Cardiac muscle cell (in vitro differentiated cells and primary cell): ENCODE measurements around the gene WNT4. TPM values are rescaled to one million over a fixed set of nuclear protein-coding genes. Genes with fewer than 3 reads are reported as not detected.

Experiments used
- DNase-seq, 2 donors: peaks; one replicate each; pipeline versions ENCODE4 v3.0.0 to v3.0.0-alpha.2; 2010 to 2017; ENCODE audit warnings: low read depth in 1 of 2, low spot score in 1 of 2
- H3K27ac ChIP-seq: fragments of 200-600 bp; sonication (generic); 2 replicates; pipeline ENCODE4 v1.5.1; 2016
- H3K27me3 ChIP-seq: fragments of 200-600 bp; sonication (generic); 2 replicates; pipeline ENCODE4 v1.6.0; 2016; ENCODE audit warnings: control low read depth
- H3K36me3 ChIP-seq: fragments of 200-600 bp; sonication (generic); 2 replicates; pipeline ENCODE4 v1.5.1; 2016; ENCODE audit warnings: control low read depth
- H3K4me1 ChIP-seq: fragments of 200-600 bp; sonication (generic); 2 replicates; pipeline ENCODE4 v1.8.1; 2017; ENCODE audit warnings: low read depth, mild to moderate bottlenecking, mixed run types
- H3K4me3 ChIP-seq: fragments of 200-600 bp; sonication (generic); 2 replicates; pipeline ENCODE4 v1.5.1; 2016; ENCODE audit warnings: mild to moderate bottlenecking
- H3K9me3 ChIP-seq: fragments of 200-600 bp; sonication (generic); 2 replicates; pipeline ENCODE4 v1.5.1; 2017; ENCODE audit warnings: low read depth, mild to moderate bottlenecking, control low read depth
- CTCF ChIP-seq: IDR thresholded peaks from 2 replicates; pipeline ENCODE4 v1.5.1; 2012; ENCODE audit warnings: low read depth, mild to moderate bottlenecking, low read length
- polyA plus RNA-seq: library from polyadenylated mRNA; unstranded; fragments of >200 nt; fragmentation: Nextera tagmentation; extraction: Ambion mirVana; gene quantifications from 2 replicates; pipeline ENCODE4 v1.2.1, GENCODE V29; 2016
- total RNA-seq: library from RNA; depleted of rRNA; stranded (reverse); fragments of >200 nt; gene quantifications from 2 replicates; pipeline ENCODE4 v1.2.3, GENCODE V29; 2016

Gene WNT4
- total and polyA plus RNA-seq, 2 experiments from 2014 or later: not detected

- no peaks in the 10 kb centered on the region for H3K9me3 ChIP-seq
- peaks cover 10% of the 10 kb centered on the region for H3K4me1 ChIP-seq
- no peak for TF ChIP-seq CTCF
- no peak overlapping the region for H3K4me3 ChIP-seq
- peaks cover 27% of the 10 kb centered on the region for H3K36me3 ChIP-seq
- DNase-seq: no peak
- no peaks in the 10 kb centered on the region for H3K27me3 ChIP-seq
- H3K27ac ChIP-seq: no peak overlapping the region
Measured at GRCh38 chr1:22088331-22088730, 54.6 kb downstream of the WNT4 start.

- peaks cover 20% of the 10 kb centered on the region for H3K36me3 ChIP-seq
- TF ChIP-seq CTCF: no peak
- DNase-seq: no peak
Measured at GRCh38 chr1:22080191-22080590, 62.7 kb downstream of the WNT4 start.

GRCh38 chr1:22078133-22078532 is 64.8 kb downstream of the WNT4 start:
- H3K4me3 ChIP-seq: no peak overlapping the region
- H3K27me3 ChIP-seq: no peaks in the 10 kb centered on the region
- peak overlapping the region; percentile 31 for H3K27ac ChIP-seq
- peaks cover 20% of the 10 kb centered on the region for H3K36me3 ChIP-seq
- H3K9me3 ChIP-seq: no peaks in the 10 kb centered on the region
- TF ChIP-seq CTCF: no peak
- DNase-seq: no peak
- H3K4me1 ChIP-seq: peaks cover 16% of the 10 kb centered on the region

More at GRCh38 chr1:22080191-22080590, 62.7 kb downstream of the WNT4 start:
- Histone ChIP-seq H3K4me3 (no peak overlapping the region), H3K27ac (no peak overlapping the region), H3K4me1 (peaks cover 7% of the 10 kb centered on the region), H3K9me3 (no peaks in the 10 kb centered on the region), H3K27me3 (no peaks in the 10 kb centered on the region)

GRCh38 chr1:22077728-22078127 is 65.2 kb downstream of the WNT4 start:
- no peak for DNase-seq
- Histone ChIP-seq H3K27me3 (no peaks in the 10 kb centered on the region), H3K4me1 (peaks cover 16% of the 10 kb centered on the region), H3K36me3 (peaks cover 20% of the 10 kb centered on the region), H3K27ac (peak overlapping the region; percentile 31), H3K9me3 (no peaks in the 10 kb centered on the region), H3K4me3 (no peak overlapping the region)
- TF ChIP-seq CTCF: no peak

- DNase-seq: no peak
- no peaks in the 10 kb centered on the region for H3K9me3 ChIP-seq
- H3K27me3 ChIP-seq: no peaks in the 10 kb centered on the region
- no peak overlapping the region for H3K27ac ChIP-seq
- H3K36me3 ChIP-seq: peaks cover 15% of the 10 kb centered on the region
- no peak for TF ChIP-seq CTCF
- H3K4me3 ChIP-seq: no peak overlapping the region
- peaks cover 16% of the 10 kb centered on the region for H3K4me1 ChIP-seq
Measured at GRCh38 chr1:22076346-22076745, 66.6 kb downstream of the WNT4 start.

- peak overlapping the region; percentile 69 for H3K27ac ChIP-seq
- H3K4me1 ChIP-seq: peaks cover 16% of the 10 kb centered on the region
- DNase-seq: peak in 1 of 2 donors; percentile 9
- H3K4me3 ChIP-seq: no peak overlapping the region
- H3K27me3 ChIP-seq: no peaks in the 10 kb centered on the region
- H3K9me3 ChIP-seq: no peaks in the 10 kb centered on the region
- peaks cover 12% of the 10 kb centered on the region for H3K36me3 ChIP-seq
- TF ChIP-seq CTCF: no peak
Measured at GRCh38 chr1:22075718-22076117, 67.2 kb downstream of the WNT4 start.
